ENCODE measurements around the gene CHID1. TPM values are rescaled to one million over a fixed set of nuclear protein-coding genes. Genes with fewer than 3 reads are reported as not detected.

Gene CHID1
- total and polyA plus RNA-seq, 2 of the 8 experiments (the other 6 are each of a cell fraction or from before 2014, with no cell fraction given): 81.2 to 88.5 TPM

- Histone ChIP-seq H3K14ac (ENCODE audit: insufficient read length) (no peak overlapping the region), H3K27me3 (replicated peaks in 1 of 4; ENCODE audit: control insufficient read depth in 3 of 4, extremely low read depth in 1 of 4, insufficient read depth in 3 of 4, low read length in 3 of 4) (peaks cover 0 to 2% (median 0%) of the 10 kb centered on the region in 4 experiments; a peak in 1 of 7 replicates), H3K56ac (replicated peaks; ENCODE audit: insufficient read length, low read depth, low read length) (no peak overlapping the region), H2BK5ac (ENCODE audit: low read depth, low read length) (no peak overlapping the region), H2AK5ac (ENCODE audit: low read depth, low read length) (no peak overlapping the region), H3K36me3 (ENCODE audit: control insufficient read depth in 2 of 4, insufficient read depth in 4 of 4, low read length in 3 of 4) (no peaks in the 10 kb centered on the region; a peak in 1 of 8 replicates), H3K4me2 (ENCODE audit: insufficient read depth in 1 of 2, low read depth in 2 of 2, low read length in 2 of 2) (no peak overlapping the region), H3K4ac (replicated peaks; ENCODE audit: insufficient read length, low read depth, low read length) (no peak overlapping the region), H2BK12ac (ENCODE audit: low read depth, low read length) (no peak overlapping the region), H2BK120ac (replicated peaks; ENCODE audit: low read depth, low read length) (no peak overlapping the region), H4K5ac (ENCODE audit: insufficient read length, low read depth, low read length) (no peak overlapping the region), H3K79me2 (ENCODE audit: control insufficient read depth in 1 of 2, insufficient read depth in 2 of 2, low read length in 2 of 2) (no peaks in the 10 kb centered on the region), H3K23ac (ENCODE audit: insufficient read length) (no peak overlapping the region), H4K8ac (ENCODE audit: extremely low read depth, insufficient read depth, low read length) (peak overlapping the region; percentile 68), H2BK15ac (ENCODE audit: low read length) (no peak overlapping the region), H3K18ac (ENCODE audit: extremely low read depth, low read length) (no peak overlapping the region), H3K79me1 (ENCODE audit: low read depth, low read length) (peaks cover 3% of the 10 kb centered on the region), H3K4me1 (replicated peaks in 1 of 4; ENCODE audit: control insufficient read depth in 3 of 4, insufficient read depth in 4 of 4, low read length in 3 of 4) (peaks cover 0 to 33% (median 29%) of the 10 kb centered on the region in 4 experiments; a peak in 6 of 7 replicates), H4K20me1 (replicated peaks in 1 of 2; ENCODE audit: control insufficient read depth in 1 of 2, insufficient read depth in 2 of 2, low read length in 2 of 2) (peaks cover 10 to 52% of the 10 kb centered on the region in 2 experiments), H3K27ac (ENCODE audit: low read depth, low read length) (no peak overlapping the region), H2BK20ac (ENCODE audit: low read length) (no peak overlapping the region), H3K23me2 (ENCODE audit: low read depth, low read length) (no peaks in the 10 kb centered on the region), H3K9ac (replicated peaks in 1 of 4; ENCODE audit: extremely low read depth in 1 of 4, low read depth in 3 of 4, low read length in 3 of 4) (no peak overlapping the region), H4K91ac (replicated peaks; ENCODE audit: insufficient read length, low read length) (no peak overlapping the region), H2AFZ (ENCODE audit: low read length) (no peak overlapping the region), H3K4me3 (ENCODE audit: extremely low read depth in 1 of 4, insufficient read depth in 2 of 4, low read depth in 3 of 4, low read length in 4 of 4) (no peak overlapping the region), H3K9me3 (ENCODE audit: insufficient read depth in 2 of 2, low read depth in 1 of 2, low read length in 1 of 2) (no peaks in the 10 kb centered on the region)
- ChIA-PET CTCF (ENCODE audit: partially characterized antibody) (interaction anchor here (1.2 to 10.5 kb wide), 5 partner anchors 15 to 190 kb away, joined by 3 to 74 read pairs (median 8); partner anchors contain the start of gene TSPAN4), POLR2A (ENCODE audit: partially characterized antibody) (interaction anchor here (0.7 to 13.8 kb wide), 7 partner anchors 10 to 49 kb away, joined by 3 to 234 read pairs (median 5); partner anchors contain the start of genes CD151, POLR2L and TSPAN4)
- no peak for TF ChIP-seq POU5F1 (IDR thresholded peaks at IDR 0.05; ENCODE audit: low read depth, low read length)
- TF ChIP-seq CHD1 (IDR thresholded peaks at IDR 0.05; ENCODE audit: low read depth, low read length): no peak
- no peak for TF ChIP-seq BACH1 (IDR thresholded peaks at IDR 0.05; ENCODE audit: low read length)
- TF ChIP-seq TAF1 (IDR thresholded peaks at IDR 0.05; ENCODE audit: low read depth, low read length): no peak
- TF ChIP-seq KDM4A (IDR thresholded peaks at IDR 0.05; ENCODE audit: low read depth, low read length, severe bottlenecking): no peak
- no peak for TF ChIP-seq HDAC2 (IDR thresholded peaks at IDR 0.05; ENCODE audit: borderline replicate concordance in 1 of 2, low read depth in 2 of 2, low read length in 2 of 2)
- no peak for TF ChIP-seq YY1 (IDR thresholded peaks at IDR 0.05; ENCODE audit: low read depth, low read length)
- TF ChIP-seq MAFK (IDR thresholded peaks at IDR 0.05; ENCODE audit: low read depth, low read length): no peak
- TF ChIP-seq CHD2 (IDR thresholded peaks at IDR 0.05; ENCODE audit: low read length): no peak
- TF ChIP-seq SAP30 (IDR thresholded peaks at IDR 0.05; ENCODE audit: insufficient read depth, insufficient replicate concordance, low read length): no peak
- TF ChIP-seq SIRT6 (IDR thresholded peaks at IDR 0.05; ENCODE audit: low read length): no peak
- TF ChIP-seq MAX (IDR thresholded peaks at IDR 0.05): no peak
- DNase-seq (ENCODE audit: low read depth in 1 of 2, low spot score in 2 of 2) (no peak), FAIRE-seq (no peak)
- 95% methylated on average over 14 of the region's 14 CpGs; no CpG with 5 or more reads in 1 of the 2 experiments for whole genome bisulfite sequencing, 2 experiments (ENCODE audit: extremely low coverage in 1 of 2, insufficient coverage in 1 of 2, insufficient read length in 1 of 2, insufficient replicate concordance in 2 of 2, low coverage in 1 of 2, low lambda C conversion rate in 2 of 2, missing lambda C conversion rate in 1 of 2)
These were observed 49.5 kb downstream of the CHID1 start for GRCh38 chr11:861105-861479.
